Endothelial cell (in vitro differentiated cells): ENCODE results near the gene KIF17. TPM values are rescaled to one million over a fixed set of nuclear protein-coding genes. Genes with fewer than 3 reads are reported as not detected.
"Not testable (repeated sequence)": the region's sequence is repeated elsewhere in the genome, so short reads cannot be mapped to it uniquely, and the experiment has no call there.

Experiments
- DNase-seq: peaks from one replicate; pipeline ENCODE4 v3.0.0; 2021; ENCODE audit warnings: low spot score
- H3K27ac Mint-ChIP-seq: one replicate; pipeline ENCODE4 v1.8.0; 2021; ENCODE audit warnings: mixed read lengths, inconsistent platforms; ENCODE audit not compliant: unreplicated experiment
- H3K27me3 Mint-ChIP-seq: one replicate; pipeline ENCODE4 v1.8.0; 2021; ENCODE audit warnings: mild to moderate bottlenecking, moderate library complexity, mixed read lengths, inconsistent platforms; ENCODE audit not compliant: unreplicated experiment
- H3K36me3 Mint-ChIP-seq: one replicate; pipeline ENCODE4 v1.8.0; 2021; ENCODE audit warnings: mild to moderate bottlenecking, low read depth, mixed read lengths, inconsistent platforms; ENCODE audit not compliant: unreplicated experiment
- H3K4me1 Mint-ChIP-seq: one replicate; pipeline ENCODE4 v1.8.0; 2021; ENCODE audit warnings: mild to moderate bottlenecking, mixed read lengths, inconsistent platforms; ENCODE audit not compliant: unreplicated experiment
- H3K4me3 Mint-ChIP-seq: one replicate; pipeline ENCODE4 v1.8.0; 2021; ENCODE audit warnings: mild to moderate bottlenecking, mixed read lengths, inconsistent platforms; ENCODE audit not compliant: unreplicated experiment
- H3K9me3 Mint-ChIP-seq: one replicate; pipeline ENCODE4 v1.8.0; 2021; ENCODE audit warnings: mixed read lengths, inconsistent platforms; ENCODE audit not compliant: unreplicated experiment
- total RNA-seq: library from RNA; stranded (reverse); fragmentation: NEBNext Ultra II Directional; extraction: Animal tissue kit (Norgen Biotek cat#: 25700); gene quantifications from one replicate; pipeline ENCODE4 v1.2.1, GENCODE V29; 2021; ENCODE audit not compliant: unreplicated experiment
- TF ChIP-seq, protein P1 (sequence below): fragments of 200-600 bp; sonication (generic); IDR thresholded peaks from one replicate; pipeline ENCODE4 v1.5.0; 2021; ENCODE audit warnings: antibody characterized with exemption; ENCODE audit not compliant: unreplicated experiment

Gene KIF17
- total RNA-seq, 1 donor from 2014 or later, result 1.8 TPM

DNA sequence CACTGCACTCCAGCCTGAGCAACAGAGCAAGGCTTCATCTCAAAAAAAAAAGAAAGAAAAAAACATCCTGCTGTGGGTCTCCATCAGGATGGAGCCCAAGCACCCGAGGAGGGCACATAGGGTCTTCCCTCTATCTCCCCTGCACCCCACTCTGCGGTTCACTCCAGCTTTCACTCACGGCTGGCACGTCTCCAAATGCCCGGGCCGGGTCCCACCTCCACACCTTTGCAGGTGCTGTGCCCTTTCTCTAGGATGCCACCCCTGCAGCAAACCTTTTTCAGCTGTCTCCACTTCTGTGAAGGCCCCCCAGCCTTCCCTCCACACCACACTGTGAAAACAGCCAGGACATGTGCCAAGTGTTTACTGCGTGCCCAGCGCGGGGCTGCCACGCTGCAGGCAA is 34.2 kb downstream of the KIF17 start:
- Mint-ChIP-seq H3K4me3 (no peak overlapping the region), H3K36me3 (peaks cover 9% of the 10 kb centered on the region), H3K4me1 (peaks cover 11% of the 10 kb centered on the region), H3K27me3 (peaks cover 10% of the 10 kb centered on the region), H3K27ac (no peak overlapping the region), H3K9me3 (no peaks in the 10 kb centered on the region)
- TF ChIP-seq, protein P1, sequence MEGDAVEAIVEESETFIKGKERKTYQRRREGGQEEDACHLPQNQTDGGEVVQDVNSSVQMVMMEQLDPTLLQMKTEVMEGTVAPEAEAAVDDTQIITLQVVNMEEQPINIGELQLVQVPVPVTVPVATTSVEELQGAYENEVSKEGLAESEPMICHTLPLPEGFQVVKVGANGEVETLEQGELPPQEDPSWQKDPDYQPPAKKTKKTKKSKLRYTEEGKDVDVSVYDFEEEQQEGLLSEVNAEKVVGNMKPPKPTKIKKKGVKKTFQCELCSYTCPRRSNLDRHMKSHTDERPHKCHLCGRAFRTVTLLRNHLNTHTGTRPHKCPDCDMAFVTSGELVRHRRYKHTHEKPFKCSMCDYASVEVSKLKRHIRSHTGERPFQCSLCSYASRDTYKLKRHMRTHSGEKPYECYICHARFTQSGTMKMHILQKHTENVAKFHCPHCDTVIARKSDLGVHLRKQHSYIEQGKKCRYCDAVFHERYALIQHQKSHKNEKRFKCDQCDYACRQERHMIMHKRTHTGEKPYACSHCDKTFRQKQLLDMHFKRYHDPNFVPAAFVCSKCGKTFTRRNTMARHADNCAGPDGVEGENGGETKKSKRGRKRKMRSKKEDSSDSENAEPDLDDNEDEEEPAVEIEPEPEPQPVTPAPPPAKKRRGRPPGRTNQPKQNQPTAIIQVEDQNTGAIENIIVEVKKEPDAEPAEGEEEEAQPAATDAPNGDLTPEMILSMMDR, result no peak
- DNase-seq, result no peak

DNA sequence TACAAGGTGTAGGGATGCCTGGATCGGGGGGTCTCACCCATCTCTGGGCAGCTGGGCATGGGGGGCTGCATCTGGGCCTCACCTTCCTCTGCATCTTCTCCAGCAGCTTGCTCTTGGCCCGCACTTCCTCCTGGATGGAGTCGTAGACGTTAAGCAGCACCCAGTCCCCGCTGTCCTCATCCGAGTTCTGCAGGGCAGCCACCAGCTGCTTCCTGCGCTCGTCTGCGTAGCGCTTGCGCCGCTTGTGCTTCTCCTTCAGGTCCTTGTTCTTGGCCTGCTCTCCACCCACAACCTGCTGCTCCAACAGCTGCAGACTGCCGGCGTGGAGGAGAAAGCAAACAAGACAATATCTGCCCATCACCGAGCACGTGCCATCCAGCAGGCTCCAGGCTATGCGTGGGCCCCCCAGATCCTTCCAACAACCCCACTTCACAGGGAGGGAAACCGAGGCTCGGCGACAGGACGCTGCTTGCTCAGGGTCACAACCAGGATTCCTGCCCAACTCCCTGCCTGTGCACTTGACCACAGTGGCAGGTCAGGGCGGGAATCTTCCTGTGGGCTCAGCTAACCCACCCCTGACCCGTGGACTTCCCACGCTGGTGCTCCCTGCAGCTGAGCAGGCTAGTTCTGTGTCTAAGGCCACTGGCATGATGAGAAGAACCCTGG is 35.1 kb downstream of the KIF17 start:
- TF ChIP-seq, protein P1, result no peak
- Mint-ChIP-seq H3K4me3 (no peak overlapping the region), H3K9me3 (no peaks in the 10 kb centered on the region), H3K36me3 (peaks cover 9% of the 10 kb centered on the region), H3K27ac (no peak overlapping the region), H3K4me1 (peaks cover 11% of the 10 kb centered on the region), H3K27me3 (peaks cover 11% of the 10 kb centered on the region)
- DNase-seq, result no peak

DNA sequence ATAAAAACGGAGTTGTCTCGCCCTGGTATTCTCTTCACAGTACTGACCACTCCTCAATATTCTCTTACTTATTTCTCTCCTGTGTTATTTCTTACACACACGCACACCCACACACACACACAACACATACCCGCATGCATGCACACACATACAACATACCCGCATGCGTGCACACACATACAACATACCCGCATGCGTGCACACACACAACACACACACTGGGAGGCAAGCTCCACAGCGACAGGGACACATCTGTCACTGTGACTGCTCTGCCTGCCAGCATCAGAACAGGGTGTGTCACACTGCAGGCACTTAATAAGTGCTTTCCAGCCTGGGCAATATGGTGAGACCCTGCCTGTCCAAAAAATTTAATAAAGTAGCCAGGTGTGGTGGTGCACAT is 35.8 kb downstream of the KIF17 start:
- TF ChIP-seq, protein P1, result no peak
- no peak for DNase-seq
- H3K27me3 Mint-ChIP-seq, result peaks cover 9% of the 10 kb centered on the region
- H3K27ac Mint-ChIP-seq, result no peak overlapping the region
- peaks cover 11% of the 10 kb centered on the region for H3K4me1 Mint-ChIP-seq
- H3K36me3 Mint-ChIP-seq, result peaks cover 9% of the 10 kb centered on the region
- H3K4me3 Mint-ChIP-seq, result no peak overlapping the region
- H3K9me3 Mint-ChIP-seq, result no peaks in the 10 kb centered on the region

DNA sequence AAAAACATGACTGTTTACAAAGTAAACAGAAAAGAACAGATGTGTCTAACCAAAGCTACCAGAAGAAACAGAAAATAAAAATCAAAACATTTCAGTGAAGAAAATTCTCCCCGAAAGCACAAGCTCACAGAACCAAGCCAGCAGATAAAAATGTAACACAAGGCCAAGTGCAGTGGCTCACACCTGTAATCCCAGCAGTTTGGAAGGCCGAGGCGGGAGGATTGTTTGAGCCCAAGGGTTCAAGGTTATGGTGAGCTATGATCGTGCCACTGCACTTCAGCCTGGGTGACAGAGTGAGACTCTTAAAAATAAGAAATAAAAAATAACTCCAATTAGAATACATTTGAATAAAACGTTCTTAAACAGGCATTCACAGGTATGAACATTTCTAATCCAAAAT is 37.5 kb downstream of the KIF17 start:
- peaks cover under 1% of the 10 kb centered on the region for H3K36me3 Mint-ChIP-seq
- H3K9me3 Mint-ChIP-seq, result no peaks in the 10 kb centered on the region
- H3K27me3 Mint-ChIP-seq, result peaks cover 7% of the 10 kb centered on the region
- H3K4me1 Mint-ChIP-seq, result peaks cover 3% of the 10 kb centered on the region
- no peak overlapping the region for H3K27ac Mint-ChIP-seq
- TF ChIP-seq, protein P1, result no peak
- DNase-seq, result no peak
- no peak overlapping the region for H3K4me3 Mint-ChIP-seq

DNA sequence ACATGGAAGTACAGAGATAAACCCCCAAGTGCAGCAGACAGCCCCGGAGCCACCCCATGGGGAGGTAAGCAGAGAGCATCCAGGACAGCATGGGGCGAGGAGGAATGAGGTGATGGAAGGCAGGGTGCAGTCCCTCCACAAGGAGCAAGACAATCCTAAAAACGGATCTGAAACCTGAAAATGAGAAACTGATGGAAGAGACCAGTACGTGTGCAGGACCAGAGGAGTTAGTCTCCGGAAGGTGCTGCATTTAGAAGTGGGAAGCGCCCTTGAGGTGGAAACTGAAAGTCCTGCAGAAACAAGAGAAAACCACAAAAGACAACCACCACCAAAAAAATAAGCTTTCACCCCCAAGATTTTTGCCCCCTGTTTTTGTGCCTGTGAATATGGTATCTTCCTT is 39.2 kb downstream of the KIF17 start:
- Mint-ChIP-seq H3K27ac (no peak overlapping the region), H3K9me3 (no peaks in the 10 kb centered on the region), H3K27me3 (peaks cover 2% of the 10 kb centered on the region), H3K4me1 (no peaks in the 10 kb centered on the region), H3K36me3 (no peaks in the 10 kb centered on the region), H3K4me3 (no peak overlapping the region)
- DNase-seq, result no peak
- TF ChIP-seq, protein P1, result no peak

DNA sequence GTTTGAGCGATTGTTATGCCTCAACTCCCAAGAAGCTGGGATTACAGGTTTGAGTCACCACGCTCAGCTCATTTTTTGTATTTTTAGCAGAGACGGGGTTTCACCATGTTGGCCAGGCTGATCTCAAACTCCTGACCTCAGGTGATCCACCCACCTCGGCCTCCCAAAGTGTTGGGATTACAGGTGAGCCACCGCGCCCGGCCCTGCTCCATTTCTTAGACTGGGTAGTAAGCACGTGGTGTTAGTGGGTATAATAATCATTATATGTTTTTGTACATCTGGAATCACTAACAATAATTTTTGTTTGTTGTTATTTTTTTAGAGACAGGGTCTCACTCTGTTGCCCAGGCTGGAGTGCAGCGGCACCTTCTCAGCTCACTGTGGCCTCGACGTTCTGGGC is 44.2 kb downstream of the KIF17 start:
- H3K36me3 Mint-ChIP-seq, H3K4me3 Mint-ChIP-seq, H3K9me3 Mint-ChIP-seq, H3K27ac Mint-ChIP-seq, H3K27me3 Mint-ChIP-seq, DNase-seq, H3K4me1 Mint-ChIP-seq: not testable (repeated sequence)
